Mesendoderm (in vitro differentiated cells): ENCODE data around the gene RCAN3.

Experiments
- DNase-seq: peaks from one replicate; pipeline ENCODE4 v3.0.0; 2013
- H2AK5ac ChIP-seq: 2 replicates; pipeline ENCODE4 v1.6.1; 2013; ENCODE audit warnings: low read length, inconsistent platforms
- H2BK120ac ChIP-seq: 2 replicates; pipeline ENCODE4 v1.6.1; 2013; ENCODE audit warnings: low read depth, mild to moderate bottlenecking, low read length, moderate library complexity, mixed read lengths
- H2BK15ac ChIP-seq: replicated peaks from 2 replicates; pipeline ENCODE4 v1.6.1; 2013; ENCODE audit warnings: low read depth, mild to moderate bottlenecking, moderate library complexity
- H2BK5ac ChIP-seq: 2 replicates; pipeline ENCODE4 v1.6.1; 2013; ENCODE audit warnings: low read length, inconsistent platforms
- H3K18ac ChIP-seq: 2 replicates; pipeline ENCODE4 v1.6.1; 2013; ENCODE audit warnings: mild to moderate bottlenecking, low read length, mixed read lengths
- H3K23ac ChIP-seq: one replicate; pipeline ENCODE4 v1.6.1; 2013; ENCODE audit warnings: low read length
- H3K27ac ChIP-seq: 2 replicates; pipeline ENCODE4 v1.5.1; 2013; ENCODE audit warnings: low read depth, mild to moderate bottlenecking, inconsistent platforms, low read length, moderate library complexity
- H3K27me3 ChIP-seq: 2 replicates; pipeline ENCODE4 v1.6.1; 2013; ENCODE audit warnings: low read length, control low read depth, mild to moderate bottlenecking, inconsistent platforms; ENCODE audit not compliant: insufficient read depth, poor library complexity
- H3K36me3 ChIP-seq: 2 replicates; pipeline ENCODE4 v1.6.1; 2013; ENCODE audit warnings: low read length, inconsistent platforms; ENCODE audit not compliant: control insufficient read depth, insufficient read depth
- H3K4ac ChIP-seq: one replicate; pipeline ENCODE4 v1.6.1; 2013; ENCODE audit warnings: low read depth, mild to moderate bottlenecking, low read length, moderate library complexity
- H3K4me1 ChIP-seq: 2 replicates; pipeline ENCODE4 v1.6.1; 2013; ENCODE audit warnings: low read depth, low read length, inconsistent platforms; ENCODE audit not compliant: control insufficient read depth
- H3K4me2 ChIP-seq: 2 replicates; pipeline ENCODE4 v1.6.1; 2013; ENCODE audit warnings: low read length
- H3K4me3 ChIP-seq: 2 replicates; pipeline ENCODE4 v1.5.1; 2013; ENCODE audit warnings: mild to moderate bottlenecking, low read length
- H3K56ac ChIP-seq: one replicate; pipeline ENCODE4 v1.6.1; 2013; ENCODE audit warnings: low read length
- H3K79me1 ChIP-seq: 2 replicates; pipeline ENCODE4 v1.6.1; 2013; ENCODE audit warnings: low read length, inconsistent platforms
- H3K79me2 ChIP-seq: 2 replicates; pipeline ENCODE4 v1.6.1; 2013; ENCODE audit warnings: mild to moderate bottlenecking, low read length; ENCODE audit not compliant: control insufficient read depth, insufficient read depth
- H3K9ac ChIP-seq: 2 replicates; pipeline ENCODE4 v1.6.1; 2013; ENCODE audit warnings: low read length, inconsistent platforms
- H4K5ac ChIP-seq: one replicate; pipeline ENCODE4 v1.6.1; 2013; ENCODE audit warnings: low read length
- H4K8ac ChIP-seq: one replicate; pipeline ENCODE4 v1.6.1; 2013; ENCODE audit warnings: low read depth, mild to moderate bottlenecking, control low read depth, low read length, moderate library complexity
- WGBS: extraction: QIAGEN DNeasy Blood & Tissue Kit; methylation state at CpG from one replicate; pipeline ENCODE4 v1.1.7; 2013; ENCODE audit warnings: low lambda C conversion rate, missing lambda C conversion rate; ENCODE audit not compliant: insufficient coverage; ENCODE audit errors: extremely low coverage; 5-methylcytosine and 5-hydroxymethylcytosine counted together

Gene RCAN3

DNA sequence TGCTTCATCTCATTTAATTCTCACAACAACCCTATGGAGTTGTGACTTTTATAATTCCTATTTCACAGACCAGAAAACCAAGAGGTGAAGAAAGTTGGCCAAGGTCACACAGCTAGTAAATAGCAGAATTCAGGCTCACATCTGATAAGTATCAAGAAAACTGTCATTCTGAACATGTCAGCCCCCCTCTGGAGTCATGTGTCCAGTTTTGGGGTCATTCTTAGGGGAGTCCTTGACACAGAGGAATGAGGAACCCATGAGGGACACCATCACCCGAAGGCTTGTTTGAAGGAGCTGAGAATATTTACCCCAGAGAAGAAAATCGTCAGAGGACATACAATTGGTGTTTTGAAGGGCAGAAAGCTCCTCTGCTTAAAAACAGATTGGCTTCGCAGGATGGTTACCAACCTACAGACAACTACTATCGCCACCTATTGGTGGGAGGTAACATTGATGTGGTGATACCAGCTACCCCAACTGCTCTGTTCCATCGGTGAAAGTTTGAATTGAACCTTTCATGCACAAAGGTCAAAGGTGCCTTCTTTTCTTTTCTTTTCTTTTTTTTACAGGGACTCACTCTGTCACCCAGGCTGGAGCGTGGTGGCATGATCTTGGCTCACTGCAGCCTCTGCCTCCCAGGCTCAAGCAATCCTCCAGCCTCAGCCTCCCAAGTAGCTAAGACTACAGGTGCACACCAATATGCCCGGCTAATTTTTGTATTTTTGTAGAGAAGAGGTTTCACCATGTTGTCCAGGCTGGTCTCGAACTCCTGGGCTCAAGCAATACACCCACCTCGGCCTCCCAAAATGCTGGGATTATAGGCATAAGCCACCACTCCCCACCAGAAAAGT, 84.6 kb downstream of the RCAN3 start:
- Histone ChIP-seq H3K4me3 (no peak overlapping the region), H3K4me1 (no peaks in the 10 kb centered on the region), H2BK120ac (no peak overlapping the region), H2AK5ac (no peak overlapping the region), H2BK15ac (no peak overlapping the region), H3K4ac (no peak overlapping the region), H3K36me3 (no peaks in the 10 kb centered on the region), H3K79me2 (no peaks in the 10 kb centered on the region), H4K5ac (no peak overlapping the region), H3K4me2 (no peak overlapping the region), H3K27me3 (no peaks in the 10 kb centered on the region), H3K27ac (no peak overlapping the region), H3K79me1 (no peaks in the 10 kb centered on the region), H2BK5ac (no peak overlapping the region), H4K8ac (no peak overlapping the region), H3K56ac (no peak overlapping the region), H3K18ac (no peak overlapping the region), H3K23ac (no peak overlapping the region), H3K9ac (no peak overlapping the region)
- no CpG with 5 or more reads among the region's 9 CpGs for WGBS
- DNase-seq = peak; percentile 70

DNA sequence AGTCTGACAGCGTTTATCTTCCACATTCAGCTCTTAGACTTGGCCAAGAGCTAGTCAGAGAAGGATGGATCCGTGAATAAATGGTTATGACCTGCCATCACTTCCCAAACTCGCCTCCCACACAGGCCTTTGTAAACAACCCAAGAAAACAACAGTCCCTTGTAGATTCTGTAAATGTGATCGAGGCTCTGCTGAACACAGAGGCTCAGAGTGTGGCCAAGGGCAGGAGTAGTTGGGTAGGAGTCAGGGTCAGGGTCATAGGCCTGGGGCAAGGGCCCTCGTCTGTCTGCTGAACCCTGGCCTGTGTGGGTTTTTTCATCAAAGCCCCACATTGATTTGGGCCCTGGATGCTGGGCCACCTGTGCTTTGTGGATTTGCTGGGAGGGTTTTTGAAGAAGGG, 85.9 kb downstream of the RCAN3 start:
- H3K4me1 ChIP-seq = no peaks in the 10 kb centered on the region
- H3K18ac ChIP-seq = no peak overlapping the region
- no peak overlapping the region for H3K27ac ChIP-seq
- H3K36me3 ChIP-seq = no peaks in the 10 kb centered on the region
- no CpG with 5 or more reads among the region's 5 CpGs for WGBS
- no peak overlapping the region for H3K23ac ChIP-seq
- no peaks in the 10 kb centered on the region for H3K79me1 ChIP-seq
- no peak overlapping the region for H2BK5ac ChIP-seq
- DNase-seq = no peak
- H4K8ac ChIP-seq = no peak overlapping the region
- H3K4me3 ChIP-seq = no peak overlapping the region
- no peak overlapping the region for H3K4me2 ChIP-seq
- no peaks in the 10 kb centered on the region for H3K79me2 ChIP-seq
- no peak overlapping the region for H4K5ac ChIP-seq
- no peak overlapping the region for H3K56ac ChIP-seq
- H3K4ac ChIP-seq = no peak overlapping the region
- H3K27me3 ChIP-seq = no peaks in the 10 kb centered on the region
- no peak overlapping the region for H3K9ac ChIP-seq
- H2BK15ac ChIP-seq = no peak overlapping the region
- H2AK5ac ChIP-seq = no peak overlapping the region
- H2BK120ac ChIP-seq = no peak overlapping the region

DNA sequence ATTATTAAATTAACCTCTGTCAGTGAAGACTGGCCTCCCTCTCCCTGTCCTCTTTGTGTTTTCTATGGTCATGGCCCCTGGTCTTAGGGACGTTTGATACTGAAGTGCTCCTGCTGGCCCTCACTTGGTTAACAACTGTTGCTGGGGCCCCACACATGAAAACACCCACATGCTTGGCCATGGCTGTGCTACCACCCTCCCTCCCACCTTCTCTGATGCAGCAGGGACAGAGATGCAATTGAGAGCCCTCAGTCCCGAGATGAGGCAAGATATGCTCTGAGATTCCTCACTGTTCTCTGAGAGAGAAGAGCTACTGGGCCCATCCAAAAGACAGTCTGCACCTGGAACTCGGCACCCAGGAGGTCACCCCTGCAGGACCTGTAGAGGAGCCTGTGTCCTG, 86.6 kb downstream of the RCAN3 start:
- Histone ChIP-seq H3K27ac (no peak overlapping the region), H2AK5ac (no peak overlapping the region), H3K18ac (no peak overlapping the region), H3K56ac (no peak overlapping the region), H2BK15ac (no peak overlapping the region), H3K36me3 (no peaks in the 10 kb centered on the region), H3K4me3 (no peak overlapping the region), H3K4me1 (no peaks in the 10 kb centered on the region), H3K79me1 (no peaks in the 10 kb centered on the region), H3K4me2 (no peak overlapping the region), H4K5ac (no peak overlapping the region), H2BK5ac (no peak overlapping the region), H3K4ac (no peak overlapping the region), H3K79me2 (no peaks in the 10 kb centered on the region), H3K27me3 (no peaks in the 10 kb centered on the region), H3K9ac (no peak overlapping the region), H3K23ac (no peak overlapping the region), H4K8ac (no peak overlapping the region), H2BK120ac (no peak overlapping the region)
- WGBS = no CpG with 5 or more reads among the region's 3 CpGs
- DNase-seq = no peak
